Left ventricle myocardium superior (tissue), 1 donor: ENCODE data around the gene MMP7. TPM values are rescaled to one million over a fixed set of nuclear protein-coding genes. Genes with fewer than 3 reads are reported as not detected.
"Not testable (repeated sequence)": the region's sequence is repeated elsewhere in the genome, so short reads cannot be mapped to it uniquely, and the experiment has no call there.

Experiments
- ATAC-seq: fragments of 200-7000 bp; cut with Tn5 transposase; one replicate; pipeline ENCODE4 v1.9.1; 2020; ENCODE audit warnings: mild to moderate bottlenecking, moderate library complexity
- DNase-seq: peaks from one replicate; pipeline ENCODE4 v3.0.0-alpha.2; 2020
- intact Hi-C: fragments of 100-400 bp; cut with micrococcal nuclease; formaldehyde crosslinking; loops from one replicate; pipeline ENCODE4 v1.11.0; 2022
- total RNA-seq: library from RNA; stranded (reverse); fragmentation: NEBNext Ultra II Directional; extraction: Animal tissue kit (Norgen Biotek cat#: 25700); gene quantifications from one replicate; pipeline ENCODE4 v1.2.1, GENCODE V29; 2021
- donor health status: DM: no; HTN: yes; CAD: no; lungs with severe emphysema.

MMP7 gene
- total RNA-seq, 1 donor from 2014 or later = not detected

- intact Hi-C loops = no loop called here
- ATAC-seq (no peak), DNase-seq (no peak)
Observed at GRCh38 chr11:102545701-102546100, 15.2 kb upstream of the MMP7 start.

GRCh38 chr11:102544594-102544993 lies 14.0 kb upstream of the MMP7 start:
- intact Hi-C loops = no loop called here
- DNase-seq = no peak
- no peak for ATAC-seq

- DNase-seq (no peak), ATAC-seq (no peak)
- intact Hi-C loops = no loop called here
Observed at GRCh38 chr11:102539567-102539966, 9.0 kb upstream of the MMP7 start.

DNA sequence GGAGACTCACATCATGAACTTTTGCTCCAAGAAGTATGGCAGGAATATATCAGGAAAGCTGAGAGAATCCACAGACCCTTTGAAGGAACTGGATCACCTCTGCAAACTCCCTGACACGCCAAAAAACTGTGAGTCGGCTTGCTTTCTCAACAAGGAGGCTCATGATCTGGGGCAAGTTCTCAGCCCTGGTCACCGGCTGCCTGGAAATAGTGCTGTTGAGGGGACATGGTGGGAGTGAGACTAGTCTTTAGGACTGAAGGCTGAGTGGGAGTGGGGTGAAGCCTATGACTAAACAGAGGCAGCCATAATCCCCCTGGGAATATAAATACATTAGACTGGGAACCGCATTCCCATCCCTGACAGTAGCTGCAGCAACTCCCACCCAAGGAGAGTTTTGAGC lies 8.4 kb upstream of the MMP7 start:
- ATAC-seq (no peak), DNase-seq (no peak)
- intact Hi-C loops = no loop called here

GRCh38 chr11:102534261-102534872 lies 3.8 kb upstream of the MMP7 start:
- DNase-seq (no peak), ATAC-seq (no peak)
- intact Hi-C loops = no loop called here

GRCh38 chr11:102528618-102529017 lies 1.9 kb downstream of the MMP7 start:
- no peak for DNase-seq
- intact Hi-C loops = no loop called here
- ATAC-seq = no peak

DNA sequence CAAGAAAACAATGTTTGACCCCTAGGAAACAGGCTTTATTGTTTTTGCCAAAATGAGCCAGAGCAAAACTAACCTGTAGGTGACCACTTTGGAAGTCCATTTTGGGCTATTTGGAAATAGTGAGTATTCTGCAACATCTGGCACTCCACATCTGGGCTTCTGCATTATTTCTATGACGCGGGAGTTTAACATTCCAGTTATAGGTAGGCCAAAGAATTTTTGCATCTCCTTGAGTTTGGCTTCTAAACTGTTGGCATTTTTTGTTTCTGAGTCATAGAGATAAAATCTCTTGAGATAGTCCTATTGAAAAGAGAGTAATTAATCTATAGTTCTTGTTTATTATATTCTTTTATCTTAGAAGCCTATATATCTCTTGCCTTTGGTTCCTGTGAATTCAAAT lies 2.9 kb downstream of the MMP7 start:
- intact Hi-C loops = no loop called here
- DNase-seq (no peak), ATAC-seq (no peak)

DNA sequence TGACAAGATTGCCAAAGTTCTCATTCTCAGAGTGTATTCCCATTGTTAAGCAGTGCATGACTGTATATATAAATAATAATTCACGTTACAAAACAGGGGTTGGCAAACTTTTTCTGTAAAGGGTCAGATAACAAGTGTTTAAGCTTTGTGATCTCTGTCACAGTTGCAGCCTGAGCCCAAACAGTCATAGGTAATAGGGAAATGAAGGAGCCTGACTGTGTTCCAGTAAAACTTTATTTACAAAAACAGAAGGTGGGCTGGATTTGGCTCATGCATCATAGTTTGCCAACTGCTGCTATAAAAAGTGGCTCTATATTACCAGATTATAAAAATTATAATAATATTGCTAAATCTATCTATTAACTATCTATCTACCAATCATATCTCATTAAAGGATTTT lies 3.5 kb downstream of the MMP7 start:
- no peak for DNase-seq
- intact Hi-C loops = no loop called here
- no peak for ATAC-seq

DNA sequence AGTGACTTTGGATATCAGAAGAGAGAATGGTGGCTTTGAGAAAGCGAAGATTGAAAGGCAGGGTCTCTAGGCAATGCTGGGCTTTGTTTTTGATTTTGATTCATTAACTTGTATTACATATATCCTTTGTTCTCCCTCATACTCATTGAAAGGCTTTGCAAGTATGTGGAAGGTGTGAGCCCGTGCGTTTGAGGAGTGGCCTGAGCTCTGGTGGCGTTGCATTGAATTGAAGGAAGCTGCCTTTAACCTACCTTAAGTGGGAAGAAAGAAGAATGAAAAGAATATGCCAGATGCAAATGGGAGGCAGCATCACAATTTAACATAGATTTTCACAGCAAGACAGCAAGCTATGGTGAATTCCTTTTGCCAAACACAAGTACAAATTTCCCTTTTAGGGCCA lies 6.7 kb downstream of the MMP7 start:
- DNase-seq = no peak
- no peak for ATAC-seq
- intact Hi-C loops = no loop called here

DNA sequence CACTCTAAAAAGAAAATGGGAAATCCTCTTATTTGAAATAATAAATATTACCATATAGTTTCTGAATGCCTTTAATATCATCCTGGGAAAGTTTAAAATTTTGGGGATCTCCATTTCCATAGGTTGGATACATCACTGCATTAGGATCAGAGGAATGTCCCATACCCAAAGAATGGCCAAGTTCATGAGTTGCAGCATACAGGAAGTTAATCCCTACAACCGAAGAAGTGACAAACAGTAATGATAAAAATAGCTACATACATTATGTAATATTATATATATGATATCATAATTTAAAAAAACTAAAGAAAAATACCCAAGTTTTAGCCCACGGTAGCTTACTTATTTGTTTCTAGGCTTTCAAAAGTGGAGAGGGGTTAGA lies 7.4 kb downstream of the MMP7 start:
- no peak for ATAC-seq
- no peak for DNase-seq
- intact Hi-C loops = no loop called here

DNA sequence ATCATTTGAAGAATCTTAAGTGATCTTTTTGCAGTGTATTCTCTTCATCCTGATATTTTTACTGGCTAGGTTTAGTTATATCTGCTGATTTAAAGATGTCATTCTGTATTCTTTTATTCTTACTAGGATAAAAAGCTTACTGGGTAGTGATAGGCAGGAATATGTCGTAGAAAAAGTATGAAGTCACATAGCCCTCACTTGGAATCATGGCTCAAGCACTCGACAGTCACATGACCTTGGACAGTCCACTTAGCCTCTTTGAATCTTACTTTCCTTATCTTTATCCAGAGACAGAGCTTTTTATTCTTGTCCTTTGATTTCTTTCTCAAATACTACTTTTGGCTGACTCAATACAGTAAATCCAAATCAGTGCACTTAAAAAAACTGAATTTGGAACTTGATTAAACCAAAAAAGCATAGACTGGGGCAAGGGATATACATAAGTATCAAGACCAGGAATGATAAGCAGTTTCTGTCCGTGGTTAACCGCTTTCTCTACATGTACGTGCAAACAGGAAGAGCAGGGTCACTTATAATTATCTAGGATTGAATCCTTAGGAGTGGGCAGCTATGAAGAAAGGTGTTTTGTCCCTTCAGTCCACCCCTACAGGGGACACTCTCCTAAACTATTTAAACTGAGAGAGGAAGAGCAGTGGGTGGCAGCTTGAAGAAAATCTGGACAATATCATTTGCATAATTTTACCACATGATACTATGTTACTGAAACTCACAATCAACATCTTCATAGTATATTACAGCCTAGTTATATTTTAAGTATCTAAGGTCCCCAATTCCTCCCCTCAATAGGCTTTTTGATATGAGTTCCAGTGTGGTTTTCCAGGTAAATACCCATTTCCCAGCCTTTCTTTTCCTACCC lies 8.0 kb downstream of the MMP7 start:
- intact Hi-C loops = no loop called here
- no peak for ATAC-seq

DNA sequence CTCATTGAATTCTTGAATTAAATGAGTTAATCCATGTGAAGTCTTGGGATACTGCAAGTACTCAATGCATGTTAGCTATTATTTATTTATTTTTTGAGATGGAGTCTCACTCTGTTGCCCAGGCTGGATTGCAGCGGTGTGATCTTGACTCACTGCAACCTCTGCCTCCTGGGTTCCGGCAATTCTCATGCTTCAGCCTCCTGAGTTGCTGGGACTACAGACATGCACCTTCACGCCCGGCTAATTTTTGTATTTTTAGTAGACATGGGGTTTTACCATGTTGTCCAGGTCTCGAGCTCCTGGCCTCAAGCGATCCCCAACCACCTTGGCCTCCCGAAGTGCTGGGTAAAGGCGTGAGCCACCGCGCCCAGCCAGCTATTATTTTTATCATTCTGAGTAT lies 9.4 kb downstream of the MMP7 start:
- intact Hi-C loops = no loop called here
- no peak for DNase-seq
- no peak for ATAC-seq

More for the DNA sequence above, 8.0 kb downstream of the MMP7 start:
- DNase-seq = no peak

- ATAC-seq = no peak
- intact Hi-C loops = no loop called here
- DNase-seq = no peak
Observed at GRCh38 chr11:102520514-102520913, 10.0 kb downstream of the MMP7 start.

DNA sequence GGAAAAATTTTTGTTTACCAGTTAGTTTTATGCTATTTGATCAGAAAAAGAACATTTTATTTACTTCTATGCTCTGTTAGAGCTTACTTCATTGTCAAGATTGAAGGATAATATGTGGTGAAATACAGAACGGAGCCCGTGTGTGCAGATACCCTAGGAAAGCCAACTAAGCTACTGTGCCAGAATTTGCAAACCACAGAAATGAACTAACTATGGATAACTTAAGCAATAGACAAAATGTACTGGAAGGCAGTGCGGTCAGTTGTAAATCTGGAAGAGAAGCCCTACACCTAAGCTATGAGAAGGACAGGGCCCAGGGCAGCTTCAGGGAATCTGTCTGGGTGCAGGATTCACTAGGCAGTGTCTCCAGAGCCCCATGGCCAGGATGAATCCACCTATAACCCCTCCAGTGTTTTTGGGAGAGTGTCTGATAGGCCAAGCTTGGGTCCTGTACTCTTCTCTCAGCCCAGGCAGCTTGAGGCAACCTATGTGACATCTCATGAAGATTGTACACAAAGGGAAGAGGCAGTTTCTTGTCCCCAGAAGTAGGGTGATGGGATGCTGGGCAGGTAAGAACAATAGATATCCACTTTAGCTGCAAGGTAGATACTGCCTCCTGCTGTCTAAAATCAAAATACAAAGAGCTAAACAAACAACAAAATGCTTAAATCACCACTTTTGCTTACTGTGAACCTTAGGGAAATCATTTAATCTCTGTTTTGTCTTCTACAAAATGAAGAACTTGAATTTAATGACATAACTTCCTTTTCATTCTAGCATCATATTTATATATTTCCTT lies 12.1 kb downstream of the MMP7 start:
- DNase-seq (no peak), ATAC-seq (no peak)
- intact Hi-C loops = no loop called here

DNA sequence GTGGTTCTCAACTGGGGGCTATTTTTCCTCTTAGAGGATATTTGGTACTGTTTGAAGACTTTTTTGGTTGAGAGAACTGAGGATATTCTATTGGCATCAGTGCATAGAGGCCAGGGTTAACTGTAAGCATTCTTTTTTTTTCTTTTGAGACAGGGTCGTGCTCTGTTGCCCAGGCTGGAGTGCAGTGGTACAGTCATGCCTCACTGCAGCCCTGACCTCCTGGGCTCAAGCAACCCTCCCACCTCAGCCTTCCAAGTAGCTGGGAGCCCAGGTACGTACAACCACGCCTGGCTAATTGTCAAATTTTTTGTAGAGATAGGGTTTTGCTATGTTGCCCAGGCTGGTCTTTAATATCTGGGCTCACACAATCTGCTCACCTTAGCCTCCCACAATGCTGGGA lies 12.9 kb downstream of the MMP7 start:
- intact Hi-C loops = no loop called here
- DNase-seq = no peak
- no peak for ATAC-seq

DNA sequence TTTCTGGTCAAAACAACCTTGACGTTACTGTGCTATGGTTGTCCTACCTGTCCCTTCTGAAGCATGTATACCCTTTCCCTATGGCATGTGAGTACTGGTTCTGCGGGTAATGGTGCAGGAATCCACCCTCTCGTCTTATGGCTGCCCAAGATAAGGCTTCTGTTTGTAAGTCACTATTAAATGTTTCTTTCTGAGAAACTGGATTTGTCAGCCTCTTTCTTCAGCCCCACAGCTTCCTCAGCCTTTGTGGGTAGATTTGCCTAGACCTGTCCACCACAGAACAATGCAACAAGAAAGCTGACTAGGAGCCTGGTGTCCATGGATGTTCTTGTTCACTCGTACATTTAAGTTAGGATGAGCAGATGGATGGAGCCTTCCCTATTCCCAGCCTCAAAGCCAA lies 14.4 kb downstream of the MMP7 start:
- intact Hi-C loops = no loop called here
- ATAC-seq (no peak), DNase-seq (no peak)

GRCh38 chr11:102513869-102514268 lies 16.7 kb downstream of the MMP7 start:
- DNase-seq (no peak), ATAC-seq (no peak)
- intact Hi-C loops = no loop called here

- DNase-seq (no peak), ATAC-seq (no peak)
- intact Hi-C loops = no loop called here
Observed at GRCh38 chr11:102510439-102511135, 20.0 kb downstream of the MMP7 start.

DNA sequence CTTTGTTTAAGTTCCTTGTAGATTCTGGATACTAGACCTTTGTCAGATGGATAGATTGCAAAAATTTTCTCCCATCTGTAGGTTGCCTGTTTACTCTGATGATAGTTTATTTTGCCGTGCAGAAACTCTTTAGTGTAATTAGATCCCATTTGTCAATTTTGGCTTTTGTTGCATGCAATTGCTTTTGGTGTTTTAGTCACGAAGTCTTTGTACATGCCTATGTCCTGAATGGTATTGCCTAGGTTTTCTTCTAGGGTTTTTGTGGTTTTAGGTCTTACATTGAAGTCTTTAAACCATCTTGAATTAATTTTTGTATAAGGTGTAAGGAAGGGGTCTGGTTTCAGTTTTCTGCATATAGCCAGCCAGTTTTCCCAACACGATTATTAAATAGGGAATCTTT lies 27.7 kb downstream of the MMP7 start:
- DNase-seq, intact Hi-C loops, ATAC-seq: not testable (repeated sequence)

GRCh38 chr11:102500829-102501228 lies 29.7 kb downstream of the MMP7 start:
- ATAC-seq = no peak
- intact Hi-C loops = no loop called here
- no peak for DNase-seq
